NCI-H446 treated with DMSO at 0.1 percent for 48 hours (cell line): ENCODE results near the gene WDR73.

Experiments
- DNase-seq: peaks from one replicate; lab custom pipeline; 2025; lab: John Stamatoyannopoulos, UW

WDR73 gene

GRCh38 chr15:84609818-84610525 is 44.1 kb downstream of the WDR73 start:
- no peak for DNase-seq

- no peak for DNase-seq
Measured at GRCh38 chr15:84608707-84609284, 45.3 kb downstream of the WDR73 start.

GRCh38 chr15:84606653-84607120 is 47.4 kb downstream of the WDR73 start:
- no peak for DNase-seq

GRCh38 chr15:84605554-84605882 is 48.6 kb downstream of the WDR73 start:
- no peak for DNase-seq

- DNase-seq, result no peak
Measured at GRCh38 chr15:84604826-84605553, 49.1 kb downstream of the WDR73 start.

- no peak for DNase-seq
Measured at GRCh38 chr15:84603630-84604379, 50.3 kb downstream of the WDR73 start.

GRCh38 chr15:84601555-84601838 is 52.6 kb downstream of the WDR73 start:
- no peak for DNase-seq

GRCh38 chr15:84600687-84601554 is 53.2 kb downstream of the WDR73 start, which contains the start of gene ZSCAN2:
ZSCAN2 (plus strand) TSS chr15:84601009; CDS start chr15:84603928, 2,919 bp downstream.
- peak; percentile 82 for DNase-seq

GRCh38 chr15:84600331-84600686 is 53.8 kb downstream of the WDR73 start:
- DNase-seq, result peak; percentile 76

GRCh38 chr15:84599906-84600305 is 54.2 kb downstream of the WDR73 start:
- no peak for DNase-seq

GRCh38 chr15:84598993-84599392 is 55.1 kb downstream of the WDR73 start:
- peak; percentile 23 for DNase-seq

- DNase-seq, result no peak
Measured at GRCh38 chr15:84598250-84598649, 55.8 kb downstream of the WDR73 start.

- DNase-seq, result no peak
Measured at GRCh38 chr15:84597296-84597695, 56.8 kb downstream of the WDR73 start.

GRCh38 chr15:84595660-84596059 is 58.4 kb downstream of the WDR73 start:
- no peak for DNase-seq

- DNase-seq, result no peak
Measured at GRCh38 chr15:84594617-84595290, 59.3 kb downstream of the WDR73 start.

- DNase-seq, result no peak
Measured at GRCh38 chr15:84591815-84592214, 62.3 kb downstream of the WDR73 start.

- DNase-seq, result no peak
Measured at GRCh38 chr15:84590406-84590805, 63.7 kb downstream of the WDR73 start.
